22Rv1 (cell line): ENCODE data around the gene SYNPR.

Experiments used
- ZFX ChIP-seq: fragments of 450-650 bp; IDR thresholded peaks from 2 replicates; pipeline ENCODE4 v1.6.1; 2017; ENCODE audit warnings: antibody characterized with exemption, borderline replicate concordance
- TF ChIP-seq, protein P1 (sequence below): fragments of 450-650 bp; IDR thresholded peaks from 2 replicates; pipeline ENCODE4 v1.5.1; 2017; ENCODE audit warnings: mild to moderate bottlenecking

DNA sequence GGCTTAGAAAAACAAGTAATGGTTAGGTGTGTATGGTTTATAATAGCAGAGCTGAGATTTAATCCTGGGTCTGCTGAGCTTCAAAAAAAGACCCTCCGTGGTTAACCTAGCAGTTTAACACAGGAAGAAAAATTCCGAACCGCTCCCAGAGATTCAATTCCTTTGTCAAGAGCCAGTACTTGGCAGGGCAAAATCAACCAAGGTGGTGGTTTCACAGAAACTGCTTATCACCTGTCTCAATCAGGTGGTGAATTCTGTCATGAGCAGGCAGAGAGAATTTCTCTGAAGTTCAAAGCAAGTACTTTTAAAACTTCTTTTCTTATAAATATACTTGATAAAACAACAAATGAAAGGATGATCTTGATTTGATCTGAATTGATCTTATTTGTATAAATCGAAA, 17.2 kb downstream of the SYNPR start:
- TF ChIP-seq, protein P1, sequence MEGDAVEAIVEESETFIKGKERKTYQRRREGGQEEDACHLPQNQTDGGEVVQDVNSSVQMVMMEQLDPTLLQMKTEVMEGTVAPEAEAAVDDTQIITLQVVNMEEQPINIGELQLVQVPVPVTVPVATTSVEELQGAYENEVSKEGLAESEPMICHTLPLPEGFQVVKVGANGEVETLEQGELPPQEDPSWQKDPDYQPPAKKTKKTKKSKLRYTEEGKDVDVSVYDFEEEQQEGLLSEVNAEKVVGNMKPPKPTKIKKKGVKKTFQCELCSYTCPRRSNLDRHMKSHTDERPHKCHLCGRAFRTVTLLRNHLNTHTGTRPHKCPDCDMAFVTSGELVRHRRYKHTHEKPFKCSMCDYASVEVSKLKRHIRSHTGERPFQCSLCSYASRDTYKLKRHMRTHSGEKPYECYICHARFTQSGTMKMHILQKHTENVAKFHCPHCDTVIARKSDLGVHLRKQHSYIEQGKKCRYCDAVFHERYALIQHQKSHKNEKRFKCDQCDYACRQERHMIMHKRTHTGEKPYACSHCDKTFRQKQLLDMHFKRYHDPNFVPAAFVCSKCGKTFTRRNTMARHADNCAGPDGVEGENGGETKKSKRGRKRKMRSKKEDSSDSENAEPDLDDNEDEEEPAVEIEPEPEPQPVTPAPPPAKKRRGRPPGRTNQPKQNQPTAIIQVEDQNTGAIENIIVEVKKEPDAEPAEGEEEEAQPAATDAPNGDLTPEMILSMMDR = no peak
- TF ChIP-seq ZFX = no peak
